BJ (cell line): Measurements from ENCODE around the gene HEPACAM. TPM values are rescaled to one million over a fixed set of nuclear protein-coding genes. Genes with fewer than 3 reads are reported as not detected.

ENCODE experiments used
- CTCF ChIA-PET: fragments of 350-600 bp; formaldehyde crosslinking; extraction: SDS; loops from one replicate; lab custom pipeline; 2021; ENCODE audit warnings: antibody characterized with exemption, inconsistent platforms; lab: Yijun Ruan, JAX
- POLR2A ChIA-PET: fragments of 300-600 bp; sonication (Branson Sonifier 250); formaldehyde crosslinking; extraction: SDS; loops from one replicate; lab custom pipeline; 2021; ENCODE audit warnings: antibody characterized with exemption; lab: Charles Lee
- DNase-seq: peaks from one replicate; pipeline ENCODE4 v3.0.0-alpha.2; 2011; ENCODE audit warnings: low read depth
- H3K27me3 ChIP-seq: 2 replicates; pipeline ENCODE4 v1.6.0; 2011; ENCODE audit warnings: low read length; ENCODE audit not compliant: control insufficient read depth, insufficient read depth
- H3K36me3 ChIP-seq: 2 replicates; pipeline ENCODE4 v1.5.1; 2011; ENCODE audit warnings: low read length; ENCODE audit not compliant: control insufficient read depth, insufficient read depth
- H3K4me3 ChIP-seq: 2 replicates; pipeline ENCODE4 v1.5.1; 2011; ENCODE audit warnings: low read depth, mild to moderate bottlenecking, control low read depth, low read length
- polyA plus RNA-seq: library from polyadenylated mRNA; depleted of rRNA; stranded (reverse); fragments of >200 nt; gene quantifications from 2 replicates; pipeline ENCODE4 v1.2.3, GENCODE V29; 2011
- TF ChIP-seq, protein P1 (sequence below): IDR thresholded peaks from 2 replicates; pipeline ENCODE4 v1.5.1; 2011; ENCODE audit warnings: low read depth, mild to moderate bottlenecking, control low read depth, inconsistent platforms, low read length, moderate library complexity; ENCODE audit not compliant: insufficient read depth

Gene HEPACAM
- polyA plus RNA-seq, 1 experiment: 0.06 TPM

DNA sequence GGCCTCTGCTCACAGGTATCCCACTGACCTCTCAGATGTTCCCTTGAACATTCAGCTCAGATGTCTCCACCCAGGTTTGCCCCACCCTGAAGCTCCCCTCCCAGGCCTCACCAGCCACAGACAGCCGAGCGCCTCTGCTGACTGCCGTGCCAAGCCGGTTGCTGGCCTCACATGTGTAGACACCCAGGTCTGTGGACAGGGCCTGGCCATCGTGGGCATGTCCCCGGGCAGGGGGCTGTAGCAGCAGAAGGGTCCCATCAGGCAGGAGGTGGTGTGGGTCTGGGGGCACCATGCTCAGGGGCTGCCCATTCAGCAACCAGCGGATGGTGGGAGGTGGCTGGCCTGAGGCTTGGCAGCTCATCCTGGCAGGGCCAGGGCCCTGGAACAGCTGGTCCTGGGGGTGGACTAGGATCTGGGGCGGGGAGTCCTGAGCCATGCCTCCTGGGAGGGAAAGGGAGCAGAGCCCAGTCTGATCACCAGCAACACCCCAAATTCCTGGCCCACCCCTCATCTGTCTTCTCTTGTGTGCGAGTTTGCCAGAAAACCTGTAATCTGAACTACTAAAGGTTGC, 38.9 kb downstream of the HEPACAM start:
- H3K4me3 ChIP-seq: no peak overlapping the region
- H3K36me3 ChIP-seq: no peaks in the 10 kb centered on the region
- CTCF ChIA-PET: interaction anchor here (0.8 to 2.8 kb wide), 4 partner anchors 15 to 252 kb away, joined by 3 to 11 read pairs (median 7); no protein-coding TSS in a partner anchor
- H3K27me3 ChIP-seq: no peaks in the 10 kb centered on the region
- DNase-seq: no peak
- POLR2A ChIA-PET: no interaction called here
- TF ChIP-seq, protein P1, sequence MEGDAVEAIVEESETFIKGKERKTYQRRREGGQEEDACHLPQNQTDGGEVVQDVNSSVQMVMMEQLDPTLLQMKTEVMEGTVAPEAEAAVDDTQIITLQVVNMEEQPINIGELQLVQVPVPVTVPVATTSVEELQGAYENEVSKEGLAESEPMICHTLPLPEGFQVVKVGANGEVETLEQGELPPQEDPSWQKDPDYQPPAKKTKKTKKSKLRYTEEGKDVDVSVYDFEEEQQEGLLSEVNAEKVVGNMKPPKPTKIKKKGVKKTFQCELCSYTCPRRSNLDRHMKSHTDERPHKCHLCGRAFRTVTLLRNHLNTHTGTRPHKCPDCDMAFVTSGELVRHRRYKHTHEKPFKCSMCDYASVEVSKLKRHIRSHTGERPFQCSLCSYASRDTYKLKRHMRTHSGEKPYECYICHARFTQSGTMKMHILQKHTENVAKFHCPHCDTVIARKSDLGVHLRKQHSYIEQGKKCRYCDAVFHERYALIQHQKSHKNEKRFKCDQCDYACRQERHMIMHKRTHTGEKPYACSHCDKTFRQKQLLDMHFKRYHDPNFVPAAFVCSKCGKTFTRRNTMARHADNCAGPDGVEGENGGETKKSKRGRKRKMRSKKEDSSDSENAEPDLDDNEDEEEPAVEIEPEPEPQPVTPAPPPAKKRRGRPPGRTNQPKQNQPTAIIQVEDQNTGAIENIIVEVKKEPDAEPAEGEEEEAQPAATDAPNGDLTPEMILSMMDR: no peak

DNA sequence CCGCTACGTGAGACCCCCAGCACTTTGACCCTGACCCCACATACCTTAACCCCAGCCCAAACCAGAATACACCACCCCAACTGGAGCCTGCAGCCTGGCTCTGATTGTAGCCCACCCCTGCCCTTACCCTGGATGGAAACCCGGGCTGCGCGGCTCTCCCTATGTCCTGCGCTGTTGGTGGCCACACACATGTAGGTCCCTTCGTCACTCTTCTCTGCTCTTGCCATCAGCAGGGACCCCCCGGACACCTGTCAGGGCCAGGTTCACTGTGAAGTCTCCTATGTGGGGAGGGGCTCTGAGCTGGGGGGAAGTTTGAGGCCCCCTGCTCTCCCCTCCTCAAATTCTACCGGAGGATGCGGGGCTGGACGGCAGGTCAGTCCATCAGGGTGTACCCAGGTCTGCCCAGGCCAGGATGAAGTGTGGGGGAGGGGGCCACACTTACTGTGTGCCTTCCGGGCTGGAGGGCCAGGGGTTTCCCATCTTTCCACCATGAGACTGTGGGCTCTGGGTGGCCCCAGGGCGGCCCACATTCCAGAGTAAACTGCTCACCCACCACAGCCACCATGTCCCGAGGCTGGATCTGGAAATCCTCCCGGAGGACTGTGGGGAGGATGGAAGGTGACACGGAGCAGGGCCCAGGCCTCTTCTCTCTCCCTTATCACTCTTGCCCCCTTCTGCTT, 39.6 kb downstream of the HEPACAM start:
- H3K27me3 ChIP-seq: no peaks in the 10 kb centered on the region
- H3K36me3 ChIP-seq: no peaks in the 10 kb centered on the region
- ChIA-PET POLR2A (no interaction called here), CTCF (interaction anchor here (2.3 to 2.8 kb wide), 3 partner anchors 14 to 20 kb away, joined by 10 to 13 read pairs (median 11); no protein-coding TSS in a partner anchor)
- TF ChIP-seq, protein P1: no peak
- no peak for DNase-seq
- no peak overlapping the region for H3K4me3 ChIP-seq

DNA sequence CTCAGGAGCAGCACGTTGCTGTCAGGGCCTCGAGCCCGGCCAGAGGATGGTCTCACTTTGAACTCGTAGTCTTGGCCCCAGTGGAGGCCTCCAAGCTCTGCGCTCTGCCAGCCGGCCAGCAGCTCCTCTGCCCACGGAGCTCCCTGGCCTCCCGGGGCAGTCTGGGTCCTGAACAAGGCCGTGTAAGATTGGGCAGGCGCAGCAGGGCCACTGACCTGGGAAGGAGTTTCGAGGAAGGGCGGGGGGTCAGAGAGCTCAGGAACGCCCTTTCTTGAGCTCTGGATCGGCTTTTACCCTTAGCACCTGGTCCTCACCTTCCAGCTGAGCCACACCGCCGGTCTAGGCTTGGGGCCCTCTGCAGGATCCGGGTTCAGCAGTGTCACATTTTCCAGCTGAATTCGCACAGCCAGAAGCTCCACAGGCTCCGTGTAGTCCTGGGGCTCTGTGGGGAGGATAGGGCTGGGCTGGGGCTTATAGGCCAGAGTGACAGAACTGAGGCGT, 40.3 kb downstream of the HEPACAM start:
- TF ChIP-seq, protein P1: no peak
- POLR2A ChIA-PET: no interaction called here
- H3K27me3 ChIP-seq: no peaks in the 10 kb centered on the region
- no peaks in the 10 kb centered on the region for H3K36me3 ChIP-seq
- DNase-seq: no peak
- no peak overlapping the region for H3K4me3 ChIP-seq
- CTCF ChIA-PET: interaction anchor here (1.6 to 2.3 kb wide), 2 partner anchors 19 to 29 kb away, joined by 4 to 13 read pairs; no protein-coding TSS in a partner anchor

DNA sequence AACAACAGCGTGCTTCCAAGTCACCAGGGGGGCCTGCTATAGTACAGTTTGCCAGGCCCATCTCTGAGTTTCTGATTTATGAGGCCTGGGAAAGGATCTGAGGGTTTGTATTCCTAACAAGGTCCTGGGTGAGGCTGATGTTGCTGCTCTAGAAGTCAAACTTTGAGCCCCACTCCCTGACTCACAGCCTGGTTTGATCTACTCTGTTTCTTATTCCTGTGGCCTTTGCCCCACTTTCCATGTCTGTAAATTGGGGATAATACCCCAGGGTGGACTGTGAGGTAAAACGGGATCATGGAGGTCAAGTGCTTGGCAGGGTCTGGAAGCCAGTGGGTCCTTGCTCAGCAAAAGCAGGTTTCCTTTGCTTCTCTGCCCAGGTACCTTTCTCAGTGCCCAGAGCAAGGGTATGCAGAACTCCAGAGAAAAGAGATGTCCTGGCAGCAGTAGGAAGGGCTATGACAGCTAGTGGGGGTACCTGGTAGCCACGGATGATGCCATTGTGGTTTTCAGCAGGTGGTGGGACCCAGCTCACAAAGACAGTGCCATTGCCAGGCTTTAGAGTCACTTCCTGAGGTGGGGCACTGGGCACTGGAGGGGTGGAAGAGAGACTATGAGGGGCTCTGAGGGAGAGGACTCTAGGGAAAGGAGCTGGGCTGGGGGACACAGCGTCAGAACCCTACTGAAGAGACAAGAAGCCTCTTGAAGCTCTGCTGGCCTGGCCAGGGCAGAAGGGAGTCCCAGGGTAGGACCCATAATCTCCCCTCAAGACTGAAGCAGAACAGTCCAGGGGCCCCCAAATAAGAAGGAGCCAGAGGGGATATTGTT, 41.0 kb downstream of the HEPACAM start:
- TF ChIP-seq, protein P1: no peak
- no peak overlapping the region for H3K4me3 ChIP-seq
- ChIA-PET POLR2A (no interaction called here), CTCF (interaction anchor here (1.1 to 2.3 kb wide), 4 partner anchors 8 to 29 kb away, joined by 3 to 13 read pairs (median 4); no protein-coding TSS in a partner anchor)
- DNase-seq: no peak
- H3K27me3 ChIP-seq: no peaks in the 10 kb centered on the region
- no peaks in the 10 kb centered on the region for H3K36me3 ChIP-seq
